MCF 10A (cell line): Measurements from ENCODE around the gene ZBTB40. TPM values are rescaled to one million over a fixed set of nuclear protein-coding genes. Genes with fewer than 3 reads are reported as not detected.
A peak's percentile ranks its signal among the peaks of the same experiment; 100 is the strongest.

Source experiments
- BruUV-seq: library from RNA; stranded (reverse); fragments of 400-500 nt; replicated peaks from 2 replicates; lab custom pipeline; 2021; lab: Mats Ljungman, UMichigan
- CTCF ChIA-PET: fragments of 300-600 bp; sonication (Branson Sonifier 250); formaldehyde crosslinking; extraction: SDS; loops from one replicate; lab custom pipeline; 2021; ENCODE audit warnings: antibody characterized with exemption, inconsistent platforms; lab: Yijun Ruan, JAX
- POLR2A ChIA-PET: fragments of 300-600, 350-650 bp; sonication (Branson Sonifier 250); formaldehyde crosslinking; extraction: SDS; loops from one replicate; lab custom pipeline; 2020; ENCODE audit warnings: antibody characterized with exemption, inconsistent platforms; lab: Yijun Ruan, JAX
- DNase-seq: peaks from one replicate; pipeline ENCODE4 v3.0.0-alpha.2; 2018; ENCODE audit not compliant: unreplicated experiment
- H3K27ac Mint-ChIP-seq: one replicate; pipeline ENCODE4 v1.8.0; 2022; ENCODE audit warnings: mild to moderate bottlenecking, low read depth, mixed read lengths; ENCODE audit not compliant: unreplicated experiment
- H3K27me3 Mint-ChIP-seq: one replicate; pipeline ENCODE4 v1.8.0; 2022; ENCODE audit warnings: mixed read lengths; ENCODE audit not compliant: insufficient read depth, unreplicated experiment
- H3K36me3 Mint-ChIP-seq: one replicate; pipeline ENCODE4 v1.8.0; 2022; ENCODE audit warnings: mild to moderate bottlenecking, moderate library complexity, mixed read lengths; ENCODE audit not compliant: insufficient read depth, unreplicated experiment
- H3K4me1 Mint-ChIP-seq: one replicate; pipeline ENCODE4 v1.8.0; 2022; ENCODE audit warnings: mixed read lengths; ENCODE audit not compliant: insufficient read depth, unreplicated experiment
- H3K4me3 Mint-ChIP-seq: one replicate; pipeline ENCODE4 v1.8.0; 2022; ENCODE audit warnings: mild to moderate bottlenecking, moderate library complexity, mixed read lengths; ENCODE audit not compliant: unreplicated experiment
- H3K9me3 Mint-ChIP-seq: one replicate; pipeline ENCODE4 v1.8.0; 2022; ENCODE audit warnings: mixed read lengths; ENCODE audit not compliant: unreplicated experiment
- CTCF ChIP-seq: fragments of 200-600 bp; IDR thresholded peaks from one replicate; pipeline ENCODE4 v1.8.0; 2022; ENCODE audit warnings: antibody characterized with exemption, mild to moderate bottlenecking; ENCODE audit not compliant: unreplicated experiment
- intact Hi-C: fragments of 100-400 bp; cut with micrococcal nuclease; formaldehyde crosslinking; loops from 2 replicates; pipeline ENCODE4 v1.14.1; 2022
- total RNA-seq: library from RNA; stranded (reverse); gene quantifications from 2 replicates; pipeline ENCODE4 v1.2.3, GENCODE V29; 2022

The ZBTB40 gene
- total RNA-seq, 1 experiment from 2014 or later: 20.4 TPM

- ChIA-PET CTCF (interaction anchor here (0.6 to 1.1 kb wide), 2 partner anchors 10 to 42 kb away, joined by 3 to 4 read pairs; no protein-coding TSS in a partner anchor), POLR2A (interaction anchor here (0.6 to 2.0 kb wide), 10 partner anchors 8 to 1104 kb away, joined by 3 to 5 read pairs (median 3); no protein-coding TSS in a partner anchor)
- Mint-ChIP-seq H3K9me3 (peaks cover 6% of the 10 kb centered on the region), H3K36me3 (peaks cover 5% of the 10 kb centered on the region), H3K4me3 (peak overlapping the region; percentile 85), H3K27me3 (no peaks in the 10 kb centered on the region), H3K4me1 (peaks cover 15% of the 10 kb centered on the region), H3K27ac (peak overlapping the region; percentile 87)
- no peak for TF ChIP-seq CTCF
- DNase-seq: peak; percentile 51
- BruUV-seq: no TSS peak
- intact Hi-C loops: no loop called here
Observed at GRCh38 chr1:22452481-22452957, 868 bp downstream of the ZBTB40 start.

DNA sequence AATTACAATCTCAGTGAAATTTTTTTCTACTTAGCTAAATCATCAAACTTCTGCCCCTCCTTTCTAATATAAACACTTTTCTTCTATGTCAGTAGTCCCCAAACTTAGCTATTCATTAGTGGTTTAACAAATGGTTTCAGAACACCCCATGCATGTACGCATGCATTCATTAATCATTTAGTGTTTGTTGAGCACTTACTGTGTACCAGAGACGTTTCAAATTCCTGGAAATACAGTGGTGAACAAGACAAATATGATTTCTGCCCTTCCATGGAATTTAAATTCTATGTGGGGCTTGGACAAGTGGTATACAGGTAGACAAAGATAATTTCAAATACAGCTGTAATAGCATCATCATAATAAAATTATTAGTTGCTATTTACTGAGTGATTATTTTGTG lies 1.5 kb downstream of the ZBTB40 start:
- no peak for TF ChIP-seq CTCF
- BruUV-seq: no TSS peak
- Mint-ChIP-seq H3K36me3 (peaks cover 6% of the 10 kb centered on the region), H3K9me3 (peaks cover 6% of the 10 kb centered on the region), H3K4me1 (peaks cover 15% of the 10 kb centered on the region), H3K27ac (peak overlapping the region; percentile 87), H3K27me3 (no peaks in the 10 kb centered on the region), H3K4me3 (peak overlapping the region; percentile 85)
- intact Hi-C loops: no loop called here
- no peak for DNase-seq
- ChIA-PET CTCF (interaction anchor here (1.0 to 1.1 kb wide), 2 partner anchors 9 to 36 kb away, joined by 3 read pairs; no protein-coding TSS in a partner anchor), POLR2A (interaction anchor here (0.7 to 2.0 kb wide), 7 partner anchors 11 to 428 kb away, joined by 3 to 5 read pairs (median 4); no protein-coding TSS in a partner anchor)

- DNase-seq: no peak
- Mint-ChIP-seq H3K36me3 (peaks cover 10% of the 10 kb centered on the region), H3K4me3 (no peak overlapping the region), H3K9me3 (peaks cover 6% of the 10 kb centered on the region), H3K4me1 (peaks cover 15% of the 10 kb centered on the region), H3K27ac (peak overlapping the region; percentile 42), H3K27me3 (no peaks in the 10 kb centered on the region)
- intact Hi-C loops: no loop called here
- ChIA-PET CTCF (no interaction called here), POLR2A (interaction anchor here (0.6 to 1.5 kb wide), 2 partner anchors 18 to 429 kb away, joined by 3 to 4 read pairs; no protein-coding TSS in a partner anchor)
- BruUV-seq: no TSS peak
- no peak for TF ChIP-seq CTCF
Observed at GRCh38 chr1:22454476-22455056, 2.9 kb downstream of the ZBTB40 start.

- H3K36me3 Mint-ChIP-seq: peaks cover 10% of the 10 kb centered on the region
- no peaks in the 10 kb centered on the region for H3K9me3 Mint-ChIP-seq
- H3K27me3 Mint-ChIP-seq: no peaks in the 10 kb centered on the region
- H3K27ac Mint-ChIP-seq: no peak overlapping the region
- intact Hi-C loops: no loop called here
- POLR2A ChIA-PET: interaction anchor here (0.6 kb wide), 1 partner anchor 12 kb away, joined by 3 read pairs; no protein-coding TSS in a partner anchor
- no peak for TF ChIP-seq CTCF
- CTCF ChIA-PET: interaction anchor here (0.8 kb wide), 1 partner anchor 250 kb away, joined by 3 read pairs; no protein-coding TSS in a partner anchor
- peaks cover 20% of the 10 kb centered on the region for H3K4me1 Mint-ChIP-seq
- no TSS peak for BruUV-seq
- DNase-seq: no peak
- H3K4me3 Mint-ChIP-seq: no peak overlapping the region
Observed at GRCh38 chr1:22457345-22457744, 5.7 kb downstream of the ZBTB40 start.
